Choroid plexus epithelial cell (primary cell): ENCODE measurements around the gene INSC.

ENCODE experiments used
- DNase-seq: peaks from one replicate; pipeline ENCODE4 v3.0.0-alpha.2; 2010; ENCODE audit warnings: low read depth
- H3K4me3 ChIP-seq: 2 replicates; pipeline ENCODE4 v1.5.1; 2011; ENCODE audit warnings: low read depth, mild to moderate bottlenecking, control low read depth, low read length, moderate library complexity
- CTCF ChIP-seq: conservative IDR thresholded peaks from 2 replicates; pipeline ENCODE4 v1.5.1; 2011; ENCODE audit warnings: low read depth, mild to moderate bottlenecking, control low read depth, inconsistent platforms, low read length, moderate library complexity

INSC gene

GRCh38 chr11:15208378-15209222 is 93.9 kb downstream of the INSC start:
- peak; percentile 79 for DNase-seq
- TF ChIP-seq CTCF = peak; percentile 92
- no peak overlapping the region for H3K4me3 ChIP-seq

GRCh38 chr11:15212876-15213275 is 98.2 kb downstream of the INSC start:
- TF ChIP-seq CTCF = no peak
- peak; percentile 48 for DNase-seq
- no peak overlapping the region for H3K4me3 ChIP-seq

- H3K4me3 ChIP-seq = no peak overlapping the region
- TF ChIP-seq CTCF = no peak
- DNase-seq = no peak
Measured at GRCh38 chr11:15213471-15214231, 98.9 kb downstream of the INSC start.

- no peak overlapping the region for H3K4me3 ChIP-seq
- no peak for DNase-seq
- TF ChIP-seq CTCF = no peak
Measured at GRCh38 chr11:15215005-15215404, 100.3 kb downstream of the INSC start.

- peak; percentile 69 for TF ChIP-seq CTCF
- H3K4me3 ChIP-seq = no peak overlapping the region
- DNase-seq = peak; percentile 15
Measured at GRCh38 chr11:15216678-15217077, 102.0 kb downstream of the INSC start.

- no peak for DNase-seq
- TF ChIP-seq CTCF = no peak
Measured at GRCh38 chr11:15217416-15217815, 102.7 kb downstream of the INSC start.

More at GRCh38 chr11:15217416-15217815, 102.7 kb downstream of the INSC start:
- no peak overlapping the region for H3K4me3 ChIP-seq
